Ovary (tissue), 3 donors: ENCODE results near the gene RABL6.

Experiments used
- CTCF ChIP-seq, 3 donors: fragments of 450-650 bp in 2 of 3; fragments of 200-600 bp in 1 of 3; IDR thresholded peaks; one replicate each; pipeline versions ENCODE4 v1.5.1 to v1.8.0; 2016 to 2022; ENCODE audit warnings: antibody characterized with exemption in 3 of 3, mild to moderate bottlenecking in 1 of 3
- POLR2A ChIP-seq: fragments of 450-650 bp; IDR thresholded peaks from one replicate; pipeline ENCODE4 v1.6.1; 2017; ENCODE audit warnings: antibody characterized with exemption, mild to moderate bottlenecking, moderate library complexity
- donor health status: DM: no; HTN: no; CAD: no.

GRCh38 chr9:136787690-136788400 lies 19.9 kb upstream of the RABL6 start:
- TF ChIP-seq CTCF (IDR thresholded peaks at IDR 0.05) (peak; percentile 87 to 93 (median 88)), POLR2A (no peak)
